Measurements from ENCODE around the gene FANCG. TPM values are rescaled to one million over a fixed set of nuclear protein-coding genes. Genes with fewer than 3 reads are reported as not detected.

Gene FANCG
- total RNA-seq, 2 experiments from 2014 or later = 121 to 141 TPM

DNA sequence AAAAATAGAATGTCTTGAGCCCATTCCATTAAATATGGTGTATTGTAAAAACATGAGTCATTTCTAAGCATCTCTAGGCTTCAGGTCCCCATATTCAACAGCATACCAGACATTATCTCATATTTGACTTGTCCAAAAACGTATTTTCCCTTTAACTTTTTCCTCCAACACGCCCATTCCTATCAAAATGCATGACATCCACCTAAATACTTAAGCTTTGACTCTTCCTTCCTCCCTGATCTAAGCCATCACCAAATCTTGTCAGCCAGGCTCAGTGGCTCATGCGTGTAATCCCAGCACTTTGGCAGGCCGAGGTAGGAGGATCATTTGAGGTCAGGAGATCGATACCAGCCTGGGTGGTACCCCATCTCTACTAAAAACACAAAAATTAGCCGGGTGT lies 31.2 kb downstream of the FANCG start:
- peaks cover 21% of the 10 kb centered on the region for H3K36me3 Mint-ChIP-seq
- no peak for ATAC-seq
- no peaks in the 10 kb centered on the region for H3K9me3 Mint-ChIP-seq (ENCODE audit: low read depth)
- H3K27ac Mint-ChIP-seq = no peak overlapping the region
- H3K4me1 Mint-ChIP-seq = no peaks in the 10 kb centered on the region
- no peak overlapping the region for H3K4me3 Mint-ChIP-seq
- CTCF ChIA-PET = interaction anchor here (1.7 kb wide), 1 partner anchor 149 kb away, joined by 8 read pairs; no protein-coding TSS in a partner anchor
- DNase-seq = no peak
- H3K27me3 Mint-ChIP-seq = no peaks in the 10 kb centered on the region

DNA sequence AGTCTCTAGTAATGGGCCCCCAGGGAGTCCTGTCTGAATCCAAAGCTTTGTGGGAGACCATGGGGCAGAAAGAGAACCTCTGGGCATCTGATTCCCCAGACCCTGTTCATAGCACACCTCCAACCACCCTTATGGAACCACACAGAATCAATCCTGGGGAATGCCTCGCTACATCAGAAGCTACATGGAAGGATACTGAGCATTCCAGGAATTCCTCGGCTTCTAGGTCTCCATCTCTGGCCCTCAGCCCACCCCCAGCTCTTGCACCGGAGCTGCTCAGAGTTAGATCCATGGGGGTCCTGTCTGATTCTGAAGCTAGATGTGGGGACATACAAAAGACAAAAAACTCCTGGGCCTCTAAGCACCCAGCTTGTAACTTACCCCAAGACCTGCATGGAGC lies 35.7 kb downstream of the FANCG start:
- Mint-ChIP-seq H3K4me3 (no peak overlapping the region), H3K36me3 (peaks cover 4% of the 10 kb centered on the region)
- no peak for ATAC-seq

DNA sequence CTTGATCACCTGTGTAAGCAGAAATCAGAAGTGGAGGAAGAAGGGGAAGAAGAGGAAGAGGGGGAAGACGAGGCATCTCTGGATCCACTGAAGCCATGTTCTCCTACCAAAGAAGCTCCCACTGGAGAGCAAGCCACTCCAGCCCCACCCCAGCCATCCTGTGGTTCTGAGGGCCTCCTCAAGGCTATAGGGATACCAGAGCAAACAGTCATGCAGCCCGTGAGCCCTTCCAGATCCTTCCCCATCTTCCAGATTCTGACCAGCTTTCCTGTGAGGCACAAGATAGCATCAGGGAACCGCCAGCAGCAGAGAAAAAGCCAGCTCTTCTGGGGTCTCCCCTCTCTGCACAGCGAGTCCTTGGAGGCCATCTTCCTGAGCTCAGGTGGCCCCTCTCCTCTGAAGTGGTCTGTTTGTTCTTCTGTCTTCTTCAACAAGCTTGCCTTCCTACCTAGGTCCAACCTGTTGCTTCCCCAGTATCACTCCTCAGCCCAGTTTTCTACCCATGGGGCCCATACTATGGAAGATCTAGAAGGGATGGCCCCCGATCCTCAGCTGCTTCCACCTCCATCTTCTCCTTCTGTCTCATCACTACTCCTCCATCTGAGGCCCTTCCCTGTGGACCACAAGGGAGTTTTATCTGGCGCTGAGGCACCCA lies 36.7 kb downstream of the FANCG start:
- Mint-ChIP-seq H3K4me1 (no peaks in the 10 kb centered on the region), H3K27ac (no peak overlapping the region), H3K4me3 (no peak overlapping the region), H3K9me3 (ENCODE audit: low read depth) (no peaks in the 10 kb centered on the region), H3K27me3 (no peaks in the 10 kb centered on the region), H3K36me3 (no peaks in the 10 kb centered on the region)
- no peak for DNase-seq
- CTCF ChIA-PET = interaction anchor here (3.3 kb wide), 1 partner anchor 8 kb away, joined by 12 read pairs; no protein-coding TSS in a partner anchor
- ATAC-seq = no peak

More for the DNA sequence above, 35.7 kb downstream of the FANCG start:
- Mint-ChIP-seq H3K4me1 (no peaks in the 10 kb centered on the region), H3K27me3 (no peaks in the 10 kb centered on the region), H3K9me3 (ENCODE audit: low read depth) (no peaks in the 10 kb centered on the region), H3K27ac (no peak overlapping the region)
- CTCF ChIA-PET = interaction anchor here (1.4 kb wide), 1 partner anchor 144 kb away, joined by 4 read pairs; no protein-coding TSS in a partner anchor
- DNase-seq = no peak

DNA sequence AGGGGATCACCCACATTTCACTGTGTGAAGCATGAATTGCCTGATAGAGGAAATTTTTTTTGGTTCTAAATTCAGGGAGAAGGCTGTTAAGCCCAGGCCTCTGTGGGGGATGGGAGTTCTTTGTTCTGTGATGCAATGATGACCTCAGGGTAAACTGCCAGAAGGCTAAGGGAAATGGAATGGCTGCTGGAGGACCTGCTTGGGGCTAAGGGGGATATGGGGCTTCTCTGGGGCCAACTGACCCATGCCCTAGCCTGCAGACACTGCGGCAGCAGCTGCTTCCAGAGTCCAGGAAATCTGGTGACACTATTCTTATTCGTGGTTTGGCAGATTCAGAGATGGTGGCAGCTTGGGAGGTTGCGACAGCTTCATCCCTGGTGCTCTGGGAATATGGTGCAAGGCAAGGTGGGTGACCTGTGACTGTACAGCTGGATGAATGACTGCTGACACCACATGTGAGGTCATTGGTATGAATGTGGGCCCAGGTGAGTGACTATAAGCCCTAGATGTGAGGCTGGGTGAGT lies 37.6 kb downstream of the FANCG start:
- Mint-ChIP-seq H3K27ac (no peak overlapping the region), H3K36me3 (no peaks in the 10 kb centered on the region), H3K4me1 (no peaks in the 10 kb centered on the region), H3K27me3 (no peaks in the 10 kb centered on the region), H3K9me3 (ENCODE audit: low read depth) (no peaks in the 10 kb centered on the region), H3K4me3 (no peak overlapping the region)
- ATAC-seq = no peak
- DNase-seq = no peak
- CTCF ChIA-PET = interaction anchor here (0.9 to 3.3 kb wide), 2 partner anchors 9 to 340 kb away, joined by 3 to 12 read pairs; no protein-coding TSS in a partner anchor

DNA sequence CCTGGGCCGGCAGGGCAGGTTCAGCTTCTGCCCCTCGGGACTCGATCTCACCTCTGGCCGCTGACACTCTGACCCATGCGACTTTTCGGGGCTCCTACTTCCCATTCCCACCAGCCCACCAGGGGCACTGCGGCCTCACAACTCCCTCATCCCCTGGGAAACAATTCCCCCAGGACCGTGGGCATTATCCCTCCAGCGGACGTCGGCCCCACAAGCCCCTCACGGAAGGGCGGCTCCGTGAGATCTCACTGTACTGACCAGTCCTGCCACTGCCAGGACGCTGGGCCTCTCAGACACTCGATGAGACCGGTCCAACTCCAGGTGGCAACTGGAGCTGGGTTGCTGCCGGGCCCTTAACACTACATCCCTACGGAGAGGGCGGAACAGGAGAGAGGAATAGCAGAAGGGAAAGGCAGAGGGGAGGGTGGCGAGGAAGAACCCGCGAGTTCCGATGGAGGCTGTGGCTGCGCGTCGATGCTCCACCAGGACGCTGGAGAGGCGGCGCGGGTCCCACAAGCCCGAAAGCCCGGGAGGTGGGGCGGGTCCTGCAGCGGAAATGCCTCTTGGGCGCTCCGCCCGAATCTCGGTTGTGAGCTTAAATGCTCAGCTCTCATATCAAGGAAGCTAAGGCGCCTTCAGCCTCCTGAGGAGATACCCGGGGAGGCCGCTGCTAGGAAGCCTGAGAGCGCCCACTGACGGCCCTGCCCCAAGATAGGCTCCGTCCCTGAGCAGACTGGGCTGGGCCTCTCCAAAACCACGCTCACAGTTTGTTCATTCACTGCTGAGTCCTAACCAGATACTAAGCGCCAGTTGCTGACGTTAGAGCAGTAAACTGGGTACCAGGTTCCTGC lies 43.7 kb downstream of the FANCG start:
- Mint-ChIP-seq H3K27ac (peak overlapping the region; percentile 65), H3K9me3 (ENCODE audit: low read depth) (no peaks in the 10 kb centered on the region), H3K36me3 (peaks cover 2% of the 10 kb centered on the region), H3K4me1 (peaks cover 8% of the 10 kb centered on the region), H3K4me3 (peak overlapping the region; percentile 49), H3K27me3 (no peaks in the 10 kb centered on the region)
- peak; percentile 71 for DNase-seq
- ATAC-seq = peak; percentile 92
- CTCF ChIA-PET = interaction anchor here (0.9 to 4.4 kb wide), 2 partner anchors 15 to 136 kb away, joined by 4 to 21 read pairs; no protein-coding TSS in a partner anchor

DNA sequence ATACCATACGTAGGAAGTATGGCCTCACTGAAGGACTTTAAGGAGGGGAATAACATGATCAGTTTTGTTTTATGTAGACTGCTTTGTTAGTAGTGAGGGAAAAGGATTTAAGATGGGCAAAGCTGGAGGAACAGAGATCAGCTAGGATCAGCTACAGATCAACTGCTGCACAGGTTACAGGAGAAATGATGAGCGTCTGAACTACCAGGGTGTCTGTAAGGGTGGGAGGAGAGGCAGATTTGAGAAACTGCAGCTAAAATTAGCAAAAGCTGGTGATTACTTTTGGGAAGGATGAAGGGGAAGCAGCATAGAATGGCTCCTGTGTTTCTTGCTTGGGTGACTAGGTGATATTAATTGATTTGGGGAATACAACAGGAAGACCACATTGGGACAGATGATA lies 46.6 kb downstream of the FANCG start:
- Mint-ChIP-seq H3K27me3 (no peaks in the 10 kb centered on the region), H3K4me1 (peaks cover 8% of the 10 kb centered on the region), H3K36me3 (peaks cover 2% of the 10 kb centered on the region), H3K4me3 (no peak overlapping the region), H3K9me3 (ENCODE audit: low read depth) (no peaks in the 10 kb centered on the region), H3K27ac (no peak overlapping the region)
- ATAC-seq (no peak), DNase-seq (no peak)
- CTCF ChIA-PET = no interaction called here

DNA sequence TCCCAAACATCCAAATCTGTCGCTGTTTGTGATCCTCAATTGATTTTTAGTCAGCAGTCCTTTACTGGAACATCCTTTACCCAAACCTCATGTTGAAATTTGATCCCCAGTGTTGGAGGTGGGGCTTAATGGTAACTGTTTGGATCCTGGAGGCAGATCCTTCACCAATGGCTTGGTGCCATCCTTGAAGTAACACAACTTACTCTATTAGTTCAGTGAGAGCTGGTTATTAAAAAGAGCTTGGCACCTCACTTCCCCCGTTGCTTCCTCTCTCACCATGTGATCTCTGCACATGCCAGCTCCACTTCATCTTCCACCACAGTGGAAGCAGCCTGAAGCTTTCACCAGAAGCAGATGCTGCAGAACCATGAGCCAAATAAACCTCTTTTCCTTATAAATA lies 49.9 kb downstream of the FANCG start:
- ATAC-seq (no peak), DNase-seq (no peak)
- Mint-ChIP-seq H3K36me3 (no peaks in the 10 kb centered on the region), H3K9me3 (ENCODE audit: low read depth) (no peaks in the 10 kb centered on the region), H3K4me3 (no peak overlapping the region), H3K27me3 (no peaks in the 10 kb centered on the region), H3K27ac (no peak overlapping the region), H3K4me1 (peaks cover 6% of the 10 kb centered on the region)
- CTCF ChIA-PET = interaction anchor here (1.1 kb wide), 1 partner anchor 50 kb away, joined by 3 read pairs; the partner anchor contains the start of gene FANCG

DNA sequence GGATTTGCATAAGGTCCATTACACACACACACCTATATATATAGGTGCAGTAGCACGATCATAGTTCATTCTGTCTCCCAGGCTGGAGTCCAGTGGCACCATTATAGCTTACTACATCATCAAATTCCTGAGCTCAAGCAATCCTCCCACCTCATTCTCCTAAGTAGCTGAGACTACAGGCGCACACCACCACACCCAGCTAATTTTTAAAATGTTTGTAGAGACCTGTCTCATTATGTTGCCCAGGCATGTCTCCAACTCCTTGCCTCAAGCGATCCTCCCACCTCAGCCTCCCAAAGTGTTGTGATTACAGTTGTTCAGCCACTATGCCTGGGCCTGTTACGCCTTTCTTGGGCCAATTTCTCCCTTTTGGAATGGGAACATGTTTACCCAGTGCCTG lies 50.5 kb downstream of the FANCG start:
- Mint-ChIP-seq H3K9me3 (ENCODE audit: low read depth) (no peaks in the 10 kb centered on the region), H3K27ac (no peak overlapping the region), H3K4me3 (no peak overlapping the region), H3K4me1 (peaks cover 6% of the 10 kb centered on the region), H3K36me3 (no peaks in the 10 kb centered on the region), H3K27me3 (no peaks in the 10 kb centered on the region)
- CTCF ChIA-PET = interaction anchor here (1.1 kb wide), 1 partner anchor 51 kb away, joined by 3 read pairs; the partner anchor contains the start of gene FANCG
- ATAC-seq (no peak), DNase-seq (no peak)

DNA sequence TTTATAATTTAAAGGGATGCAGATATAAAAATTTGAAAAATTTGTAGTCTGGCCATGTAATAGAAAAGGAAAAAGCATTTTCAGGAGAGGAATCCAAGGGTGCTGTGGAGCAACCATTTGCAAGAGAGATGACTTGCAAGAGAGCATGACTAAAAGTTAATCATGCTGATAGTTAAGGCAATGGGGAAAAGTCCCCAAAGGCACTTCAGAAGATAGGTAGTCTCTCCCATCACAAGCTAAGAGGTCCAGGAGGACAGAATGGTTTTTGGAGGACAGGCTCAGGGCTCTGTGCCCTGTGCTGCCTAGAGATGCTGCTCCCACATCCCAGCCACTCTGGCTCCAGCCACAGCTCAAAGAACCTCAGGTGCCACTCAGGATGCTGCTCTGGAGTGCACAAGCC lies 51.4 kb downstream of the FANCG start:
- DNase-seq = no peak
- Mint-ChIP-seq H3K27ac (no peak overlapping the region), H3K9me3 (ENCODE audit: low read depth) (no peaks in the 10 kb centered on the region), H3K4me1 (peaks cover 9% of the 10 kb centered on the region), H3K27me3 (no peaks in the 10 kb centered on the region), H3K36me3 (no peaks in the 10 kb centered on the region), H3K4me3 (no peak overlapping the region)
- CTCF ChIA-PET = no interaction called here
- no peak for ATAC-seq

DNA sequence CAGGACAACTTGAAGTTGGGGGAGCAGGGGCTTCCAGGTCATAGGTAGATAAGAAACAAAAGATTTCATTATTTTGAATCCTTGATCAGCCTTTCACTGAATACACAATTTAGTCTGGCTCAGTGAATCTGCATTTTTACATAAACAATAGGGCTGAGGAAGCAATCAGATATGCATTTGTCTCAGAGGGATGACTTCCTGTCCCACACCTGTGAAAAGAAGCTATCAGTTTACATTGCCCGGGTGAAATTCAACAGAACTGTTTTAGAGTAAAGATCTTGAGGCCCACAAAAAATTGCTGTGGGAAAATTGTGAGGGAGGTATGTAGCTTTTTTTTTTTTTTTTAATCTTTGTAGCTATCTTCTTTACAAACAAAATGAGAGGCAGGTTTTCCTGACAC lies 51.9 kb downstream of the FANCG start:
- CTCF ChIA-PET = no interaction called here
- no peaks in the 10 kb centered on the region for H3K36me3 Mint-ChIP-seq
- no peaks in the 10 kb centered on the region for H3K9me3 Mint-ChIP-seq (ENCODE audit: low read depth)
- H3K27ac Mint-ChIP-seq = no peak overlapping the region
- ATAC-seq = no peak
- no peak overlapping the region for H3K4me3 Mint-ChIP-seq
- H3K27me3 Mint-ChIP-seq = no peaks in the 10 kb centered on the region
- peaks cover 10% of the 10 kb centered on the region for H3K4me1 Mint-ChIP-seq
- no peak for DNase-seq

DNA sequence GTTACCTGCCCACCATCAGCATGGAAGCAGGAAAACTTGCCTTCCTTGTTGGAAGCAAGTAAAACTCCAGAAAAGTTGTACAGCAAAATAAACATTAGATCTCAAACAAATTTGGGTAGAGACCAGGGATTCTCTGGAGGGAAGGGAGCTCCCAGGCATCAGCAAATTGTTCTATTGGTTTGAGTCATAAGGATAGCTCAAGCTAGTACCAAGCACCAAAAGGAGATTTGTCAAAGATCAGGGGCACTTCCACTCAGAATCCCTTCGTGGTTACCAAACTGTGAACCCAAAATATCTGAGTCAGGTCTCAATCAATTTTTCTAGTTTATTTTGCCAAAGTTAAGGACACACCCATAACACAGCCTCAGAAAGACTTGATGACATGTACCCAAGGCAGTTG lies 52.4 kb downstream of the FANCG start:
- no peak for DNase-seq
- no peak for ATAC-seq
- H3K4me1 Mint-ChIP-seq = peaks cover 10% of the 10 kb centered on the region
- H3K9me3 Mint-ChIP-seq (ENCODE audit: low read depth) = no peaks in the 10 kb centered on the region
- H3K4me3 Mint-ChIP-seq = no peak overlapping the region
- no peaks in the 10 kb centered on the region for H3K27me3 Mint-ChIP-seq
- CTCF ChIA-PET = interaction anchor here (1.1 to 1.2 kb wide), 2 partner anchors 128 to 936 kb away, joined by 3 to 4 read pairs; no protein-coding TSS in a partner anchor
- no peaks in the 10 kb centered on the region for H3K36me3 Mint-ChIP-seq
- H3K27ac Mint-ChIP-seq = no peak overlapping the region

DNA sequence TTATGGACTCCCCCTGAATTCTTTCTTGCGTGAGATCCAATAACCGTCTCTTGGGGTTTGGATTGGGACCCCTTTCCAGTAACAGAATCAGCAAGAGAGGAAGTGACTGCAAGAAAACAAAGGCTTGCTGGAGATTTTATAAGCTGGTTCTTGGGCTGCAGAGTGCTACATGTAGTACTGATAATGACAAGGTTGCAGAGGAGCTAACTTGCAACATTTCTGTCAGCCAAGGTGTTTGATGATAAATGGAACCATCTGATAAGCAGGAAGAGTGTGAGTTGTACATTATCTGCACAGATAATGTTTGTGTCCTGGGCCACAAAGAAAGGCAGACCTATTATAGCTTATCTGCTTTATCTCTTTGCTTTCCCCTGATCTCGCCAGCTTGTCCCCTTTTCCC lies 53.1 kb downstream of the FANCG start:
- Mint-ChIP-seq H3K27me3 (no peaks in the 10 kb centered on the region), H3K9me3 (ENCODE audit: low read depth) (no peaks in the 10 kb centered on the region), H3K4me3 (no peak overlapping the region), H3K27ac (no peak overlapping the region), H3K4me1 (peaks cover 10% of the 10 kb centered on the region), H3K36me3 (no peaks in the 10 kb centered on the region)
- ATAC-seq = no peak
- CTCF ChIA-PET = interaction anchor here (0.8 to 1.2 kb wide), 3 partner anchors 42 to 935 kb away, joined by 3 to 4 read pairs (median 4); no protein-coding TSS in a partner anchor
- no peak for DNase-seq
